ENCODE measurements around the gene NDST4. TPM values are rescaled to one million over a fixed set of nuclear protein-coding genes. Genes with fewer than 3 reads are reported as not detected.

The NDST4 gene
- total and polyA plus RNA-seq, 2 of the 4 experiments (the other 2 are of a cell fraction), result not detected

GRCh38 chr4:114941503-114941902 lies 171.9 kb downstream of the NDST4 start:
- BruUV-seq (replicated peaks), result no TSS peak
- no peak overlapping the region for H3K23ac ChIP-seq (ENCODE audit: low read depth, low read length)
- no peak overlapping the region for H2AK5ac ChIP-seq (ENCODE audit: low read depth, low read length)
- dilution Hi-C loops (cut with HindIII; ENCODE audit: low sequenced_read_pairs, unreplicated experiment) (no loop called here), in situ Hi-C loops (cut with MboI; ENCODE audit: low sequenced_read_pairs) (no loop called here), intact Hi-C loops (cut with micrococcal nuclease) (no loop called here)
- H2BK120ac ChIP-seq (ENCODE audit: low read depth, low read length), result no peak overlapping the region
- no peaks in the 10 kb centered on the region for H3K27me3 ChIP-seq (ENCODE audit: control insufficient read depth, insufficient read depth, low read length)
- TF ChIP-seq, protein P1, sequence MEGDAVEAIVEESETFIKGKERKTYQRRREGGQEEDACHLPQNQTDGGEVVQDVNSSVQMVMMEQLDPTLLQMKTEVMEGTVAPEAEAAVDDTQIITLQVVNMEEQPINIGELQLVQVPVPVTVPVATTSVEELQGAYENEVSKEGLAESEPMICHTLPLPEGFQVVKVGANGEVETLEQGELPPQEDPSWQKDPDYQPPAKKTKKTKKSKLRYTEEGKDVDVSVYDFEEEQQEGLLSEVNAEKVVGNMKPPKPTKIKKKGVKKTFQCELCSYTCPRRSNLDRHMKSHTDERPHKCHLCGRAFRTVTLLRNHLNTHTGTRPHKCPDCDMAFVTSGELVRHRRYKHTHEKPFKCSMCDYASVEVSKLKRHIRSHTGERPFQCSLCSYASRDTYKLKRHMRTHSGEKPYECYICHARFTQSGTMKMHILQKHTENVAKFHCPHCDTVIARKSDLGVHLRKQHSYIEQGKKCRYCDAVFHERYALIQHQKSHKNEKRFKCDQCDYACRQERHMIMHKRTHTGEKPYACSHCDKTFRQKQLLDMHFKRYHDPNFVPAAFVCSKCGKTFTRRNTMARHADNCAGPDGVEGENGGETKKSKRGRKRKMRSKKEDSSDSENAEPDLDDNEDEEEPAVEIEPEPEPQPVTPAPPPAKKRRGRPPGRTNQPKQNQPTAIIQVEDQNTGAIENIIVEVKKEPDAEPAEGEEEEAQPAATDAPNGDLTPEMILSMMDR (conservative IDR thresholded peaks at IDR 0.05; ENCODE audit: low read depth, low read length), result no peak
- TF ChIP-seq CEBPB (IDR thresholded peaks at IDR 0.05; ENCODE audit: low read depth, low read length) (no peak), RFX5 (IDR thresholded peaks at IDR 0.05; ENCODE audit: low read depth, low read length) (no peak), BHLHE40 (IDR thresholded peaks at IDR 0.05; ENCODE audit: low read depth, low read length) (no peak), ELK1 (IDR thresholded peaks at IDR 0.05; ENCODE audit: borderline replicate concordance, low read depth, low read length) (no peak), MXI1 (IDR thresholded peaks at IDR 0.05; ENCODE audit: borderline replicate concordance, low read depth, low read length) (no peak)
- H3K27ac ChIP-seq (ENCODE audit: insufficient read depth, low read length), result no peak overlapping the region
- no peak overlapping the region for H2BK5ac ChIP-seq (ENCODE audit: low read depth, low read length, poor library complexity, severe bottlenecking)
- no peaks in the 10 kb centered on the region for H4K20me1 ChIP-seq (ENCODE audit: insufficient read depth, low read length)
- H4K8ac ChIP-seq (ENCODE audit: low read depth in 2 of 2, low read length in 2 of 2), result no peak overlapping the region
- no peak overlapping the region for H2AFZ ChIP-seq (replicated peaks; ENCODE audit: low read length, poor library complexity)
- no peak overlapping the region for H2AK9ac ChIP-seq (replicated peaks; ENCODE audit: low read depth, low read length, poor library complexity)
- DNase-seq (no peak), ATAC-seq (ENCODE audit: low read depth) (no peak)
- H4K91ac ChIP-seq (ENCODE audit: insufficient read depth, low read depth, low read length), result no peak overlapping the region
- ChIA-PET POLR2A (ENCODE audit: unreplicated experiment) (no interaction called here), CTCF (no interaction called here)
- H3K4me2 ChIP-seq (ENCODE audit: low read depth, low read length), result no peak overlapping the region
- H2BK15ac ChIP-seq (ENCODE audit: low read depth, low read length), result no peak overlapping the region
- no peak overlapping the region for H4K5ac ChIP-seq (ENCODE audit: low read depth, low read length)
- H3K4ac ChIP-seq (ENCODE audit: low read depth, low read length), result no peak overlapping the region
- no peaks in the 10 kb centered on the region for H3K79me1 ChIP-seq (ENCODE audit: low read depth in 1 of 2, low read length in 2 of 2)
- no peaks in the 10 kb centered on the region for H3K9me3 ChIP-seq (ENCODE audit: control insufficient read depth, insufficient read depth, low read length)
- no peaks in the 10 kb centered on the region for H3K9me1 ChIP-seq (ENCODE audit: insufficient read depth, low read length)
- no peak overlapping the region for H3K14ac ChIP-seq (replicated peaks; ENCODE audit: low read depth, low read length)
- no CpG with 5 or more reads among the region's 2 CpGs for WGBS, 2 experiments (ENCODE audit: extremely low coverage in 2 of 2, insufficient read length in 1 of 2)
- H3K56ac ChIP-seq (ENCODE audit: extremely low read depth, insufficient read depth, low read length), result no peak overlapping the region
- H3K18ac ChIP-seq (ENCODE audit: low read depth, low read length), result no peak overlapping the region
- no peak overlapping the region for H3K4me3 ChIP-seq (ENCODE audit: insufficient read depth, low read depth, low read length)
- H3K9ac ChIP-seq (ENCODE audit: low read depth, low read length), result no peak overlapping the region
- no peaks in the 10 kb centered on the region for H3K36me3 ChIP-seq (ENCODE audit: control insufficient read depth, insufficient read depth, low read length)
- no peaks in the 10 kb centered on the region for H3K4me1 ChIP-seq (ENCODE audit: control insufficient read depth, insufficient read depth, low read length)
- H2BK20ac ChIP-seq (ENCODE audit: low read depth, low read length), result no peak overlapping the region
